ENCODE measurements around the gene RDH12. TPM values are rescaled to one million over a fixed set of nuclear protein-coding genes. Genes with fewer than 3 reads are reported as not detected.

Gene RDH12
- polyA plus RNA-seq, 1 donor from 2014 or later: not detected

- no peak overlapping the region for H3K9ac ChIP-seq (ENCODE audit: low read length)
- H3K9me3 ChIP-seq (ENCODE audit: low read length): no peaks in the 10 kb centered on the region
- H3F3A ChIP-seq (ENCODE audit: insufficient read depth, low read length, poor library complexity, severe bottlenecking): no peaks in the 10 kb centered on the region
- H4K20me1 ChIP-seq (ENCODE audit: insufficient read depth): no peaks in the 10 kb centered on the region
- no peak overlapping the region for H3K4me2 ChIP-seq (ENCODE audit: low read length)
- H3K79me2 ChIP-seq (replicated peaks; ENCODE audit: insufficient read depth, low read length): no peaks in the 10 kb centered on the region
- no peak overlapping the region for H3K4me3 ChIP-seq (ENCODE audit: low read length)
- no peak for TF ChIP-seq TAF1 (IDR thresholded peaks at IDR 0.05; ENCODE audit: low read depth)
- TF ChIP-seq EZH2 (IDR thresholded peaks at IDR 0.05; ENCODE audit: borderline replicate concordance, insufficient read depth, low read length, poor library complexity, severe bottlenecking): no peak
- TF ChIP-seq CTCF (IDR thresholded peaks at IDR 0.05; ENCODE audit: poor library complexity, severe bottlenecking): no peak
- TF ChIP-seq SMC3 (conservative IDR thresholded peaks at IDR 0.05; ENCODE audit: poor library complexity): no peak
- TF ChIP-seq POLR2AphosphoS5 (IDR thresholded peaks at IDR 0.05): no peak
- TF ChIP-seq MXI1 (conservative IDR thresholded peaks at IDR 0.05; ENCODE audit: poor library complexity, severe bottlenecking): no peak
- TF ChIP-seq REST (IDR thresholded peaks at IDR 0.05; ENCODE audit: borderline replicate concordance): no peak
- no peak for TF ChIP-seq RAD21 (conservative IDR thresholded peaks at IDR 0.05)
- no peak for TF ChIP-seq EP300 (conservative IDR thresholded peaks at IDR 0.05; ENCODE audit: poor library complexity, severe bottlenecking)
- no peak overlapping the region for H2AFZ ChIP-seq (ENCODE audit: low read depth, low read length)
- peaks cover 4% of the 10 kb centered on the region for H3K36me3 ChIP-seq (ENCODE audit: insufficient read depth, low read length)
- H3K27me3 ChIP-seq (ENCODE audit: insufficient read depth, low read depth, low read length): no peaks in the 10 kb centered on the region
- no peaks in the 10 kb centered on the region for H3K9me2 ChIP-seq (ENCODE audit: insufficient read depth, low read length)
- H3K27ac ChIP-seq (ENCODE audit: low read length): no peak overlapping the region
Measured at GRCh38 chr14:67763158-67763822, 61.6 kb downstream of the RDH12 start.

- Histone ChIP-seq H3K9me2 (ENCODE audit: insufficient read depth, low read length) (no peaks in the 10 kb centered on the region), H3K4me2 (ENCODE audit: low read length) (no peak overlapping the region), H3K36me3 (ENCODE audit: insufficient read depth, low read length) (peaks cover 15% of the 10 kb centered on the region), H3K4me3 (ENCODE audit: low read length) (no peak overlapping the region), H3K27me3 (ENCODE audit: insufficient read depth, low read depth, low read length) (no peaks in the 10 kb centered on the region), H3K9ac (ENCODE audit: low read length) (no peak overlapping the region), H3K9me3 (ENCODE audit: low read length) (no peaks in the 10 kb centered on the region), H3K27ac (ENCODE audit: low read length) (no peak overlapping the region), H2AFZ (ENCODE audit: low read depth, low read length) (no peak overlapping the region), H3K79me2 (replicated peaks; ENCODE audit: insufficient read depth, low read length) (no peaks in the 10 kb centered on the region), H4K20me1 (ENCODE audit: insufficient read depth) (no peaks in the 10 kb centered on the region), H3F3A (ENCODE audit: insufficient read depth, low read length, poor library complexity, severe bottlenecking) (no peaks in the 10 kb centered on the region)
- TF ChIP-seq TAF1 (IDR thresholded peaks at IDR 0.05; ENCODE audit: low read depth): no peak
- no peak for TF ChIP-seq REST (IDR thresholded peaks at IDR 0.05; ENCODE audit: borderline replicate concordance)
- TF ChIP-seq POLR2AphosphoS5 (IDR thresholded peaks at IDR 0.05): no peak
- no peak for TF ChIP-seq EP300 (conservative IDR thresholded peaks at IDR 0.05; ENCODE audit: poor library complexity, severe bottlenecking)
- no peak for TF ChIP-seq CTCF (IDR thresholded peaks at IDR 0.05; ENCODE audit: poor library complexity, severe bottlenecking)
- no peak for TF ChIP-seq RAD21 (conservative IDR thresholded peaks at IDR 0.05)
- TF ChIP-seq EZH2 (IDR thresholded peaks at IDR 0.05; ENCODE audit: borderline replicate concordance, insufficient read depth, low read length, poor library complexity, severe bottlenecking): no peak
- TF ChIP-seq MXI1 (conservative IDR thresholded peaks at IDR 0.05; ENCODE audit: poor library complexity, severe bottlenecking): no peak
- TF ChIP-seq SMC3 (conservative IDR thresholded peaks at IDR 0.05; ENCODE audit: poor library complexity): no peak
Measured at GRCh38 chr14:67764496-67764895, 62.8 kb downstream of the RDH12 start.

All from neural cell (in vitro differentiated cells).